Non-pigmented ciliary epithelial cell (primary cell): Measurements from ENCODE around the gene PLCB4.

Experiments used
- DNase-seq: peaks from one replicate; pipeline ENCODE4 v3.0.0-alpha.2; 2010; ENCODE audit warnings: low read depth

The PLCB4 gene

GRCh38 chr20:9061434-9061833, 7.5 kb upstream of the PLCB4 start:
- no peak for DNase-seq

GRCh38 chr20:9062066-9062465, 6.8 kb upstream of the PLCB4 start:
- DNase-seq: no peak

- DNase-seq: no peak
Observed at GRCh38 chr20:9066191-9066590, 2.7 kb upstream of the PLCB4 start.

- DNase-seq: no peak
Observed at GRCh38 chr20:9068233-9068801, 570 bp upstream of the PLCB4 start.

GRCh38 chr20:9070304-9070703, 1.4 kb downstream of the PLCB4 start:
- no peak for DNase-seq

GRCh38 chr20:9071976-9072726, 3.3 kb downstream of the PLCB4 start:
- no peak for DNase-seq

- no peak for DNase-seq
Observed at GRCh38 chr20:9072861-9073500, 4.1 kb downstream of the PLCB4 start.

GRCh38 chr20:9075264-9076095, 6.6 kb downstream of the PLCB4 start:
- no peak for DNase-seq

- DNase-seq: no peak
Observed at GRCh38 chr20:9076440-9076839, 7.6 kb downstream of the PLCB4 start.

GRCh38 chr20:9078826-9079731, 10.2 kb downstream of the PLCB4 start:
- DNase-seq: no peak

GRCh38 chr20:9081423-9081966, 12.6 kb downstream of the PLCB4 start:
- no peak for DNase-seq

GRCh38 chr20:9082741-9083140, 13.9 kb downstream of the PLCB4 start:
- DNase-seq: no peak

GRCh38 chr20:9087531-9088217, 18.8 kb downstream of the PLCB4 start:
- DNase-seq: no peak

- DNase-seq: no peak
Observed at GRCh38 chr20:9088556-9088955, 19.7 kb downstream of the PLCB4 start.

GRCh38 chr20:9092113-9092512, 23.2 kb downstream of the PLCB4 start:
- DNase-seq: no peak

GRCh38 chr20:9092655-9093054, 23.8 kb downstream of the PLCB4 start:
- DNase-seq: no peak

GRCh38 chr20:9093218-9093957, 24.5 kb downstream of the PLCB4 start:
- no peak for DNase-seq

- no peak for DNase-seq
Observed at GRCh38 chr20:9099372-9099771, 30.5 kb downstream of the PLCB4 start.

- DNase-seq: no peak
Observed at GRCh38 chr20:9100691-9101090, 31.8 kb downstream of the PLCB4 start.

GRCh38 chr20:9102456-9102855, 33.6 kb downstream of the PLCB4 start:
- no peak for DNase-seq
